Fibroblast of lung (primary cell): ENCODE results near the gene ARHGAP36.
A peak's percentile ranks its signal among the peaks of the same experiment; 100 is the strongest.

Experiments
- EZH2 ChIP-seq: IDR thresholded peaks from 2 replicates; pipeline ENCODE4 v1.5.1; 2012; ENCODE audit warnings: low read length, control low read depth, mild to moderate bottlenecking; ENCODE audit errors: missing control alignments
- TF ChIP-seq, protein P1 (sequence below), 2 donors: IDR thresholded peaks in 1 of 2; conservative IDR thresholded peaks in 1 of 2; 1 replicate in 1 of 2; 2 replicates in 1 of 2; pipeline ENCODE4 v1.5.1; 2011 to 2012; ENCODE audit warnings: low read length in 2 of 2, control low read depth in 1 of 2, inconsistent platforms in 1 of 2, low read depth in 1 of 2, mild to moderate bottlenecking in 1 of 2

DNA sequence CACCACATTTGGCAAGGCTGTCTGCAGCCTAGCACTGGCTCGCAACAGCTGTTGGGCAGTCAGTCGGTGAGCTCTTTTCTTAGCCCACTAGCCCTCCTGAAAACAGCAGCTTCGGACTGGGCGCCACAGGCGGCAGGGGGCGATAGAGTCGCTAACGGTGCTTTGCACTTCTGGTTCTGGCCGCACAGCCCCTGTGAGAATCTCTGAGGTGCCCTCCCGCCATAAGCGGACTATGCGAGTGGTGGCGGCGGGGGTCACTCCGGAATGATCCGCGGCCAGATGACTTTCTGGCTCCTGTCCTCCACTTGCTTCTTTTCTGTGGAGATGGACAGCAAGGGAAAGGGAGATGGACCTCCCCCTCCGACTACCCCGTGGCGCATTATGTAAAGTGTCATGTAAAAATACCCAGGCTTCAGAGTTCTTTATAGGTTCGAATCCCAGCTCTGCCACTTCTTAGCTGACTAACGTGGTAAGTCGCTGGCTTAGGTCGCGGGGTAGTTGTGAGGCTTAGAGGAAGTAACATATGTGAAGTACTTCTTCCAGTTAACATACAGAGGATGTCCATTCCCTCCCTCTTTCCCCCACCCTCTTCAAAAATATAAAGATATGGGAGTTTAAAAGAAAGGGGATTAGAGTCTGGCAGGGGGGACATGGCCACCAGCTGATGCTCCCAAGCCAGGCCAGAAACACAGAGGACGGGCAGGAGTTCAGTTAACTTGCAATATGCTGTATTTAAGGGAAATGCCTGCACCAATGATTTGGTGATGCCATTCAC, 11.0 kb downstream of the ARHGAP36 start:
- TF ChIP-seq, protein P1, sequence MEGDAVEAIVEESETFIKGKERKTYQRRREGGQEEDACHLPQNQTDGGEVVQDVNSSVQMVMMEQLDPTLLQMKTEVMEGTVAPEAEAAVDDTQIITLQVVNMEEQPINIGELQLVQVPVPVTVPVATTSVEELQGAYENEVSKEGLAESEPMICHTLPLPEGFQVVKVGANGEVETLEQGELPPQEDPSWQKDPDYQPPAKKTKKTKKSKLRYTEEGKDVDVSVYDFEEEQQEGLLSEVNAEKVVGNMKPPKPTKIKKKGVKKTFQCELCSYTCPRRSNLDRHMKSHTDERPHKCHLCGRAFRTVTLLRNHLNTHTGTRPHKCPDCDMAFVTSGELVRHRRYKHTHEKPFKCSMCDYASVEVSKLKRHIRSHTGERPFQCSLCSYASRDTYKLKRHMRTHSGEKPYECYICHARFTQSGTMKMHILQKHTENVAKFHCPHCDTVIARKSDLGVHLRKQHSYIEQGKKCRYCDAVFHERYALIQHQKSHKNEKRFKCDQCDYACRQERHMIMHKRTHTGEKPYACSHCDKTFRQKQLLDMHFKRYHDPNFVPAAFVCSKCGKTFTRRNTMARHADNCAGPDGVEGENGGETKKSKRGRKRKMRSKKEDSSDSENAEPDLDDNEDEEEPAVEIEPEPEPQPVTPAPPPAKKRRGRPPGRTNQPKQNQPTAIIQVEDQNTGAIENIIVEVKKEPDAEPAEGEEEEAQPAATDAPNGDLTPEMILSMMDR (conservative IDR thresholded peaks at IDR 0.05 in 1 of 2, IDR thresholded peaks at IDR 0.05 in 1 of 2; ENCODE audit: low read depth in 1 of 2, low read length in 2 of 2) = peak; percentile 7 to 54
- no peak for TF ChIP-seq EZH2
